GM12872 (cell line): ENCODE results near the gene E2F7.

Experiments used
- TF ChIP-seq, protein P1 (sequence below): IDR thresholded peaks from 3 replicates; pipeline ENCODE4 v1.5.1; 2011; ENCODE audit warnings: low read depth, mild to moderate bottlenecking, low read length, moderate library complexity; ENCODE audit not compliant: insufficient read depth

Gene E2F7

GRCh38 chr12:77047341-77048109, 17.8 kb downstream of the E2F7 start:
- TF ChIP-seq, protein P1, sequence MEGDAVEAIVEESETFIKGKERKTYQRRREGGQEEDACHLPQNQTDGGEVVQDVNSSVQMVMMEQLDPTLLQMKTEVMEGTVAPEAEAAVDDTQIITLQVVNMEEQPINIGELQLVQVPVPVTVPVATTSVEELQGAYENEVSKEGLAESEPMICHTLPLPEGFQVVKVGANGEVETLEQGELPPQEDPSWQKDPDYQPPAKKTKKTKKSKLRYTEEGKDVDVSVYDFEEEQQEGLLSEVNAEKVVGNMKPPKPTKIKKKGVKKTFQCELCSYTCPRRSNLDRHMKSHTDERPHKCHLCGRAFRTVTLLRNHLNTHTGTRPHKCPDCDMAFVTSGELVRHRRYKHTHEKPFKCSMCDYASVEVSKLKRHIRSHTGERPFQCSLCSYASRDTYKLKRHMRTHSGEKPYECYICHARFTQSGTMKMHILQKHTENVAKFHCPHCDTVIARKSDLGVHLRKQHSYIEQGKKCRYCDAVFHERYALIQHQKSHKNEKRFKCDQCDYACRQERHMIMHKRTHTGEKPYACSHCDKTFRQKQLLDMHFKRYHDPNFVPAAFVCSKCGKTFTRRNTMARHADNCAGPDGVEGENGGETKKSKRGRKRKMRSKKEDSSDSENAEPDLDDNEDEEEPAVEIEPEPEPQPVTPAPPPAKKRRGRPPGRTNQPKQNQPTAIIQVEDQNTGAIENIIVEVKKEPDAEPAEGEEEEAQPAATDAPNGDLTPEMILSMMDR: no peak

DNA sequence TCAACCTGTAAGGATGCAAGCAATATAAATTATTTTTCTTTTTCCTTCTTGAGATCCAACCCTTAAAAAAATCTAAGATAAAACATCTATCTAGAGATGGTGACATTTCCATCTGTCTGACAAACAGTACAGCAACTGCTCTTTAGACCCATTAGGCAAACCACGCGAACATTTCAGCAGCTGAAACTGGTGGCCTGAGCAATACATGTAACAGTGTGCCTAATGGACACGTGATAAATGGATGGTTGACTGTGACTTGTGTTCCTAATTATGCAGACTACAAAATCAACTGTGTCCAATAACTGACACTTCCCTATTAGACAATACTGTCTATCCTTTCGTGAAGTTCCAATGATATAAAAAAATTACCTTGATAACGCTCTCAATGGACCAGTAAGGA, 18.9 kb downstream of the E2F7 start:
- TF ChIP-seq, protein P1: no peak

GRCh38 chr12:77045183-77045582, 20.2 kb downstream of the E2F7 start:
- TF ChIP-seq, protein P1: no peak

GRCh38 chr12:77044721-77045120, 20.6 kb downstream of the E2F7 start:
- TF ChIP-seq, protein P1: no peak

- TF ChIP-seq, protein P1: no peak
Observed at GRCh38 chr12:77042833-77043232, 22.5 kb downstream of the E2F7 start.

DNA sequence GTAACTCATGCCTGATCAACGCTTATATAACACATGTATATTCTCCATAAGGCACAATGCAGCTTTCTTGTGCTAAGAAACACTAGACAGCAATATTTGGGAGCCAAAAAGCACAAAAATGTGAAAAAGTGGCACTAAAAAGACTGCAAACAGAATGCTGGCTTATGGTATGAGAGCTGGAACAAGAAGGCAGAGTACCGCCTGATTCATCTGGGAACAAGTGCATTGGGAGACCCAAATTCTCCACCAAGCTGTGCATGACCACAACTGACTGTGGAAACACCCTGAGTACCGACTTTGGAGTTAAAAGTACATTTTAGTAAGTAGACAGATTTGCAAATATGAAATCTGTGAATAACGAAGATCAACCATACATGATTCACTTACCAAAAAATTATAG, 25.1 kb downstream of the E2F7 start:
- TF ChIP-seq, protein P1: no peak

DNA sequence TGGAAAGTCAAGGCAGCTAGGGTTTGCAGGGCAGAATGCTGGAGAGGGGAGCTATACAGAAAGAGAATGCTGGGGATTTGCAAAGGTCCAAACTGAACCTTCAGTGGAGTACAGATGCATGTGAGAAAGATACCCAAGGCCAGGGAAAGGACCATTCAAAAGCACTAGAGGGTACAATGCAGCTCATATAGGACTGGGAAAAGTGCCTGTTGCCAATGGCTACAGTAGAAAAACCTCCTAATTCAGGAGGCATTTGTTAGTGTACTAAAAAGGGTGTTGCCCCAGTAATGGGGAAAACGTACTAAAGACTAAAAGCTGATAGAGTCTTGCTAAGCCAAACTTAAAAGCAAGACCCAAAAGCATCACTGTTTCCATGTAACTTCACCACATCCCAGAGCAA, 30.1 kb downstream of the E2F7 start:
- TF ChIP-seq, protein P1: no peak
